HEK293 (cell line): Measurements from ENCODE around the gene EXOC7.

Experiments used
- ZNF174 ChIP-seq: fragments of 450-650 bp; formaldehyde crosslinking; IDR thresholded peaks from 2 replicates; pipeline ENCODE4 v1.5.0; 2017; ENCODE audit warnings: missing biosample characterization, mild to moderate bottlenecking, missing genetic modification characterization
- ZNF18 ChIP-seq: fragments of 450-650 bp; formaldehyde crosslinking; IDR thresholded peaks from 2 replicates; pipeline ENCODE4 v1.5.1; 2016; ENCODE audit warnings: missing biosample characterization, missing genetic modification characterization
- ZNF274 ChIP-seq, 2 experiments: fragments of 200-500 bp in 1 of 2; fragments of 450-650 bp in 1 of 2; sonication (Bioruptor generic) in 1 of 2; formaldehyde crosslinking in 1 of 2; IDR thresholded peaks; 2 replicates each; pipeline versions ENCODE4 v1.5.1 to v1.6.1; 2014 to 2016; ENCODE audit warnings: borderline replicate concordance in 1 of 2, inconsistent platforms in 1 of 2, low read length in 1 of 2, missing biosample characterization in 1 of 2, missing genetic modification characterization in 1 of 2
- ZNF658 ChIP-seq: fragments of 450-650 bp; formaldehyde crosslinking; IDR thresholded peaks from 2 replicates; pipeline ENCODE4; 2016; ENCODE audit warnings: missing biosample characterization, missing genetic modification characterization
- TF ChIP-seq, protein P1 (sequence below): fragments of 450-650 bp; formaldehyde crosslinking; IDR thresholded peaks from 2 replicates; pipeline ENCODE4 v1.5.1; 2016; ENCODE audit warnings: missing biosample characterization, missing genetic modification characterization

GRCh38 chr17:76082326-76083251 lies 21.0 kb downstream of the EXOC7 start:
- no peak for TF ChIP-seq ZNF274 (IDR thresholded peaks at IDR 0.05; ENCODE audit: low read length)
- no peak for TF ChIP-seq ZNF274 (tag by site-specific recombination; IDR thresholded peaks at IDR 0.05; ENCODE audit: borderline replicate concordance)
- no peak for TF ChIP-seq ZNF18 (tag by site-specific recombination)
- TF ChIP-seq, protein P1, sequence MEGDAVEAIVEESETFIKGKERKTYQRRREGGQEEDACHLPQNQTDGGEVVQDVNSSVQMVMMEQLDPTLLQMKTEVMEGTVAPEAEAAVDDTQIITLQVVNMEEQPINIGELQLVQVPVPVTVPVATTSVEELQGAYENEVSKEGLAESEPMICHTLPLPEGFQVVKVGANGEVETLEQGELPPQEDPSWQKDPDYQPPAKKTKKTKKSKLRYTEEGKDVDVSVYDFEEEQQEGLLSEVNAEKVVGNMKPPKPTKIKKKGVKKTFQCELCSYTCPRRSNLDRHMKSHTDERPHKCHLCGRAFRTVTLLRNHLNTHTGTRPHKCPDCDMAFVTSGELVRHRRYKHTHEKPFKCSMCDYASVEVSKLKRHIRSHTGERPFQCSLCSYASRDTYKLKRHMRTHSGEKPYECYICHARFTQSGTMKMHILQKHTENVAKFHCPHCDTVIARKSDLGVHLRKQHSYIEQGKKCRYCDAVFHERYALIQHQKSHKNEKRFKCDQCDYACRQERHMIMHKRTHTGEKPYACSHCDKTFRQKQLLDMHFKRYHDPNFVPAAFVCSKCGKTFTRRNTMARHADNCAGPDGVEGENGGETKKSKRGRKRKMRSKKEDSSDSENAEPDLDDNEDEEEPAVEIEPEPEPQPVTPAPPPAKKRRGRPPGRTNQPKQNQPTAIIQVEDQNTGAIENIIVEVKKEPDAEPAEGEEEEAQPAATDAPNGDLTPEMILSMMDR = no peak
- TF ChIP-seq ZNF658 (tag by site-specific recombination) = no peak
- TF ChIP-seq ZNF174 (tag by site-specific recombination) = no peak
